Osteocyte (in vitro differentiated cells): ENCODE results near the gene UBN1. TPM values are rescaled to one million over a fixed set of nuclear protein-coding genes. Genes with fewer than 3 reads are reported as not detected.

Source experiments
- DNase-seq: peaks from one replicate; pipeline ENCODE4 v3.0.0; 2021; ENCODE audit warnings: mixed read lengths; ENCODE audit not compliant: unreplicated experiment; ENCODE audit errors: extremely low spot score
- H3K27ac Mint-ChIP-seq: one replicate; pipeline ENCODE4 v1.8.0; 2021; ENCODE audit warnings: mild to moderate bottlenecking, mixed read lengths; ENCODE audit not compliant: unreplicated experiment
- H3K27me3 Mint-ChIP-seq: one replicate; pipeline ENCODE4 v1.8.0; 2021; ENCODE audit warnings: mixed read lengths; ENCODE audit not compliant: unreplicated experiment
- H3K36me3 Mint-ChIP-seq: one replicate; pipeline ENCODE4 v1.8.0; 2021; ENCODE audit warnings: mixed read lengths; ENCODE audit not compliant: unreplicated experiment
- H3K4me1 Mint-ChIP-seq: one replicate; pipeline ENCODE4 v1.8.0; 2021; ENCODE audit warnings: mixed read lengths; ENCODE audit not compliant: unreplicated experiment
- H3K4me3 Mint-ChIP-seq: one replicate; pipeline ENCODE4 v1.8.0; 2021; ENCODE audit warnings: mild to moderate bottlenecking, moderate library complexity, mixed read lengths; ENCODE audit not compliant: unreplicated experiment
- H3K9me3 Mint-ChIP-seq: one replicate; pipeline ENCODE4 v1.8.0; 2021; ENCODE audit warnings: mixed read lengths; ENCODE audit not compliant: unreplicated experiment
- total RNA-seq: library from RNA; stranded (reverse); gene quantifications from 2 replicates; pipeline ENCODE4 v1.2.1, GENCODE V29; 2021
- TF ChIP-seq, protein P1 (sequence below): fragments of 200-600 bp; sonication (generic); IDR thresholded peaks from 2 replicates; pipeline ENCODE4 v1.5.0; 2021; ENCODE audit warnings: antibody characterized with exemption, mild to moderate bottlenecking, moderate library complexity

The UBN1 gene
- total RNA-seq, 1 donor from 2014 or later = 50.8 TPM

DNA sequence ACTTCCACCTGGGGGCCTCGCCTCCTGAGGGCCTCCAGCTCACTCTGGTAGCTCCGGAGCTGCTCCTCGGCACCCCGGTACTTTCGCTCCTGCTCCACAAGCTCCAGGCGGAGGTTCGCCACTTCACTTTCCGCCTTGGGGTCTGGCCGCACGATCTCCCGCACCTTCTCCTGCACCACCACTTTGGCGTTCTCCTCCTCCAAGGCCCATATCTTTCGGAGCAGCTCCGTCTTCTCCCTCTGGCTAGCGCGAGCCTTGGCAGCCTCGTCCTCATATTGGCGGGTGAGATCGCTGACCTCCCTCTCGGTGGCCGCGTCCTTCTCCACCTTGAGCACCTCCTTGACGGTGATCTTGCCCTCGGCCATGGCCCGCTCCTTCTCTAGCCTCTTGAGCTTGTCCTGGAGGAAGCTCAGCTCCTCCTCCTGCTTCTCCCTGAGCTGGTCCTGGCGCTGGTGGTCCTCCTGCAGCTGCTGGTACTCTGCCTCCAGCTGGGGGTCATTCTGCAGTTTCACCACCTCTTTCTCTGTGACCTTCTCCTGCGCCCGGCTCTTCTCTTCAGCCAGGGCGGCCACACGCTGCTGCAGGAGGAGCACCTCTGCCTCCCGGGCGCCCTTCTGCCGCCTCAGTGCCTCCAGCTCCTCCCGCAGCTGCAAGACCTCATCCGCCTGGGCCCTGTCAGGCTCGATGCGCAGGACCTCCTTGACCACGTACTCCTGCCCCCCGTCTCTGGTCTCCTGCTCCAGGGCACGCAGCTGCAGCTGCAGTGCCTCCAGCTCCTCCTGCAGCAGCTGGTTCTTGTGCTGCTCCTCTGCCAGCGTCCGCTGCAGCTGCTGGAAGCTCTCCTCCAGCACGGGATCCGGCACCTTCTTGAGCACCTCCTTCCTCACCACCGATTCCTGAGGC, 37.9 kb downstream of the UBN1 start:
- Mint-ChIP-seq H3K4me1 (peaks cover 21% of the 10 kb centered on the region), H3K4me3 (no peak overlapping the region), H3K36me3 (peaks cover 58% of the 10 kb centered on the region), H3K27ac (no peak overlapping the region), H3K9me3 (no peaks in the 10 kb centered on the region), H3K27me3 (no peaks in the 10 kb centered on the region)
- DNase-seq = no peak
- TF ChIP-seq, protein P1, sequence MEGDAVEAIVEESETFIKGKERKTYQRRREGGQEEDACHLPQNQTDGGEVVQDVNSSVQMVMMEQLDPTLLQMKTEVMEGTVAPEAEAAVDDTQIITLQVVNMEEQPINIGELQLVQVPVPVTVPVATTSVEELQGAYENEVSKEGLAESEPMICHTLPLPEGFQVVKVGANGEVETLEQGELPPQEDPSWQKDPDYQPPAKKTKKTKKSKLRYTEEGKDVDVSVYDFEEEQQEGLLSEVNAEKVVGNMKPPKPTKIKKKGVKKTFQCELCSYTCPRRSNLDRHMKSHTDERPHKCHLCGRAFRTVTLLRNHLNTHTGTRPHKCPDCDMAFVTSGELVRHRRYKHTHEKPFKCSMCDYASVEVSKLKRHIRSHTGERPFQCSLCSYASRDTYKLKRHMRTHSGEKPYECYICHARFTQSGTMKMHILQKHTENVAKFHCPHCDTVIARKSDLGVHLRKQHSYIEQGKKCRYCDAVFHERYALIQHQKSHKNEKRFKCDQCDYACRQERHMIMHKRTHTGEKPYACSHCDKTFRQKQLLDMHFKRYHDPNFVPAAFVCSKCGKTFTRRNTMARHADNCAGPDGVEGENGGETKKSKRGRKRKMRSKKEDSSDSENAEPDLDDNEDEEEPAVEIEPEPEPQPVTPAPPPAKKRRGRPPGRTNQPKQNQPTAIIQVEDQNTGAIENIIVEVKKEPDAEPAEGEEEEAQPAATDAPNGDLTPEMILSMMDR = no peak

- Mint-ChIP-seq H3K27me3 (no peaks in the 10 kb centered on the region), H3K36me3 (peaks cover 49% of the 10 kb centered on the region), H3K27ac (no peak overlapping the region), H3K4me1 (peaks cover 17% of the 10 kb centered on the region), H3K9me3 (no peaks in the 10 kb centered on the region), H3K4me3 (no peak overlapping the region)
- TF ChIP-seq, protein P1 = no peak
- DNase-seq = no peak
Observed at GRCh38 chr16:4886151-4886550, 38.9 kb downstream of the UBN1 start.

DNA sequence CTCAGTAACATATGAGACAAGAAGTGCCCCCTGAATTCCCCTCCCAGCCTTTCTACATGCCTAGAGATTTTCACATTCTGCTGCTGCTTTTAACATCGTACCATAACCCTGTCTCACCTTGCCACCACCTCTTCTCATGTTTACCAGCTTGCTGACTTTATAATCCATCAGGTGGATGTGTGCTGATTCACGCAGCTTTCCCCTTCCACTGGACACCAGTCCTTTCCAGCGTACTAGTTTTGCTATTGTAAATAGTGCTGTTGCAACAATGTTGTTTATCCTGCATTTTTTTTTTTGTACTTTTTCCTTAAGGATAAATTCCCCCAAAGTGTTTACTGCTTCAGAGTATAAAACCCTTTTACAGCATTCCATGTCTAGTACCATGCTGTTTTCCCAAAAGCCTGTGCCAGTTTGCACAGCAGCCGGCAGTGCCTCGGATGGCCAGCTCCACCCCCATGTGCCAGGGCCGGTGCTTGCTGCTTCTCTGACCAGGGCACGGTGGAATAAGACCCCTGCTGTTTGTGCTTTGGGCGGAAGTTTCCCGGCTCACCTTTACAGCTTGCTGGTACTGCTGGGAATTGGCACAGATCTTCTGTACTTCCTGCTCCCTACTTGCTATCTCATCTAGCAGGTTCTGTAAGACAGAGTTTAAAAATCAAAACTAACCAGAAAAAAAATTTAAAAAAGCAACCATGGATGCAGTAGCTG, 41.3 kb downstream of the UBN1 start:
- Mint-ChIP-seq H3K27ac (no peak overlapping the region), H3K27me3 (no peaks in the 10 kb centered on the region), H3K4me3 (no peak overlapping the region), H3K4me1 (peaks cover 9% of the 10 kb centered on the region), H3K36me3 (peaks cover 41% of the 10 kb centered on the region), H3K9me3 (no peaks in the 10 kb centered on the region)
- DNase-seq = no peak
- TF ChIP-seq, protein P1 = no peak

DNA sequence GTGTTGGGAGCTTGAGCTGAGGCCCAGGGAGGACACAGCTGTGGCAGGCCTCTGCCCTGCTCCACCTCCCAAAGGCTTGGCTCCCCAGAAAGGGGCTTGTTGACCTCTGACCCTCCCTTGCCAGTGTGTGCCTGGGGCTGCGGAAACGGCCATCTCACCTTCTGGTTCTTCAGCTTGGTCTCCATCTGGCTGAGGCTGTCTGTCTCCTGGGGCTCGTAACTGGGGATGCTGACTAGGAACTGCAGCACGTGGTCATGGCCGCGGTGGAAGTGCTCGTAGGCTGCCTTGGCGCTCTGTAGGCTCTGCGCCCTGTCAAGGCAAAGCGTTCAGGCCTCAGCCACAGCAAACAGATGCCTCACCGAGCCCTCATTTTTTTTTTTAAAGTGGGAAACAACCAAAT, 42.7 kb downstream of the UBN1 start:
- TF ChIP-seq, protein P1 = no peak
- Mint-ChIP-seq H3K9me3 (no peaks in the 10 kb centered on the region), H3K4me3 (no peak overlapping the region), H3K27me3 (no peaks in the 10 kb centered on the region), H3K4me1 (peaks cover 9% of the 10 kb centered on the region), H3K27ac (no peak overlapping the region), H3K36me3 (peaks cover 27% of the 10 kb centered on the region)
- no peak for DNase-seq

DNA sequence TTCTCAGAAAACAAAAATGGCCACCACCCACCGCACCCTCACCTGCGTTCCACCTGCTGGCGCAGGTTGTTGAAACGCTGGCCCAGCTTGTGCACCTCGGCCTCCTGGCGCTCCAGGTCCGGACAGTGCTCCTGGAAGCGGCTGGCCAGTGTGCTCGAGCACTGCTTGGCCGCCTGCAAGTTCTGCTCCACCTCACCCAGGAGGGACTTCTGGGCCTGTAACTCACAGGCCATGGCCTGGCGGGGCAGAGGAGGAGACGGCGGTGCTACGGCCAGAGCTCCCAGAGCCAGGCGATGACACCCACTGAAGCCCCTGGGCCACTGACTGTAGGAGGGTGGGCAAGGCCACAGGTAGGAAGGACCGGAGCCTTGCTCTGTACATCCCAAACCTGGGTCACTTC, 43.4 kb downstream of the UBN1 start:
- Mint-ChIP-seq H3K36me3 (peaks cover 22% of the 10 kb centered on the region), H3K27ac (no peak overlapping the region), H3K9me3 (no peaks in the 10 kb centered on the region), H3K27me3 (no peaks in the 10 kb centered on the region), H3K4me3 (no peak overlapping the region), H3K4me1 (peaks cover 9% of the 10 kb centered on the region)
- DNase-seq = no peak
- TF ChIP-seq, protein P1 = no peak
